Measurements from ENCODE around the gene HSD3B2. TPM values are rescaled to one million over a fixed set of nuclear protein-coding genes. Genes with fewer than 3 reads are reported as not detected.

The HSD3B2 gene
- total RNA-seq, 1 donor from 2014 or later = not detected

- Histone ChIP-seq H3K27ac (no peak overlapping the region), H3K36me3 (no peaks in the 10 kb centered on the region), H3F3A (ENCODE audit: low read depth) (no peaks in the 10 kb centered on the region), H3K4me3 (no peak overlapping the region), H3K4me1 (no peaks in the 10 kb centered on the region), H2AFZ (replicated peaks) (no peak overlapping the region), H4K20me1 (ENCODE audit: low read depth) (no peaks in the 10 kb centered on the region), H3K9me3 (ENCODE audit: low read depth) (no peaks in the 10 kb centered on the region), H3K4me2 (no peak overlapping the region), H3K79me2 (ENCODE audit: low read depth) (no peaks in the 10 kb centered on the region), H3K27me3 (no peaks in the 10 kb centered on the region), H3K9ac (no peak overlapping the region)
- TF ChIP-seq, protein P1, sequence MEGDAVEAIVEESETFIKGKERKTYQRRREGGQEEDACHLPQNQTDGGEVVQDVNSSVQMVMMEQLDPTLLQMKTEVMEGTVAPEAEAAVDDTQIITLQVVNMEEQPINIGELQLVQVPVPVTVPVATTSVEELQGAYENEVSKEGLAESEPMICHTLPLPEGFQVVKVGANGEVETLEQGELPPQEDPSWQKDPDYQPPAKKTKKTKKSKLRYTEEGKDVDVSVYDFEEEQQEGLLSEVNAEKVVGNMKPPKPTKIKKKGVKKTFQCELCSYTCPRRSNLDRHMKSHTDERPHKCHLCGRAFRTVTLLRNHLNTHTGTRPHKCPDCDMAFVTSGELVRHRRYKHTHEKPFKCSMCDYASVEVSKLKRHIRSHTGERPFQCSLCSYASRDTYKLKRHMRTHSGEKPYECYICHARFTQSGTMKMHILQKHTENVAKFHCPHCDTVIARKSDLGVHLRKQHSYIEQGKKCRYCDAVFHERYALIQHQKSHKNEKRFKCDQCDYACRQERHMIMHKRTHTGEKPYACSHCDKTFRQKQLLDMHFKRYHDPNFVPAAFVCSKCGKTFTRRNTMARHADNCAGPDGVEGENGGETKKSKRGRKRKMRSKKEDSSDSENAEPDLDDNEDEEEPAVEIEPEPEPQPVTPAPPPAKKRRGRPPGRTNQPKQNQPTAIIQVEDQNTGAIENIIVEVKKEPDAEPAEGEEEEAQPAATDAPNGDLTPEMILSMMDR (IDR thresholded peaks at IDR 0.05) = no peak
- TF ChIP-seq EZH2 (IDR thresholded peaks at IDR 0.05) = no peak
- no peak for TF ChIP-seq EZH2phosphoT487 (IDR thresholded peaks at IDR 0.05)
- DNase-seq (ENCODE audit: low spot score) = no peak
- no peak overlapping the region for H3K4me3 Mint-ChIP-seq
- H3K36me3 Mint-ChIP-seq = no peaks in the 10 kb centered on the region
- no peaks in the 10 kb centered on the region for H3K4me1 Mint-ChIP-seq
- no peaks in the 10 kb centered on the region for H3K9me3 Mint-ChIP-seq
- H3K27ac Mint-ChIP-seq = no peak overlapping the region
- no peaks in the 10 kb centered on the region for H3K27me3 Mint-ChIP-seq (ENCODE audit: insufficient read depth, low read depth)
These were observed 7.7 kb downstream of the HSD3B2 start for GRCh38 chr1:119422631-119423030.

DNA sequence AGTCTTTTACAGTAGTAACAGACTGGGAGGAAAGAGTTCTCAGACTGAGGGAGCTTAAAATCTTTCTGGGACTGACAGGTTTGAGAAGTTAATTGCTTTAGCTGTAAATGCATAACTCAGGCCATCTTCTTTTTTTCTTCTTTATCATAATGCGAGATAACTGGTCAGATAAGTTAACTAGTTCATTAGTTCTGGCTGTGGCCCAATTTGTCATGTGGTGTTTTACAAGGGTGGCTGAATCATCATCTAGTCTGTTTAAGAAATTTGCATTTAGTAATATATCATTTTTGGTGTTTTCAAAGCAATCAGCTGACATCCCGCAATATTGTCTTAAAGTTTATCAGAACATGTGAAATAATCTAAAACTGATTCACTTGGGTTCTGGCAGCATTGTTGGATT lies 14.0 kb downstream of the HSD3B2 start:
- no peaks in the 10 kb centered on the region for H3K9me3 ChIP-seq (ENCODE audit: low read depth)
- no peak overlapping the region for H2AFZ ChIP-seq (replicated peaks)
- no peak overlapping the region for H3K4me3 Mint-ChIP-seq
- no peak for DNase-seq (ENCODE audit: low spot score)
- peaks cover 5% of the 10 kb centered on the region for H3K27me3 Mint-ChIP-seq (ENCODE audit: insufficient read depth, low read depth)
- H4K20me1 ChIP-seq (ENCODE audit: low read depth) = no peaks in the 10 kb centered on the region
- H3K4me1 Mint-ChIP-seq = no peaks in the 10 kb centered on the region
- no peaks in the 10 kb centered on the region for H3K36me3 Mint-ChIP-seq
- H3K9me3 Mint-ChIP-seq = no peaks in the 10 kb centered on the region
- H3K79me2 ChIP-seq (ENCODE audit: low read depth) = no peaks in the 10 kb centered on the region
- TF ChIP-seq, protein P1 (IDR thresholded peaks at IDR 0.05) = no peak
- TF ChIP-seq EZH2 (IDR thresholded peaks at IDR 0.05) = no peak
- no peak for TF ChIP-seq EZH2phosphoT487 (IDR thresholded peaks at IDR 0.05)
- no peak overlapping the region for H3K4me2 ChIP-seq
- no peak overlapping the region for H3K4me3 ChIP-seq
- no peaks in the 10 kb centered on the region for H3K36me3 ChIP-seq
- H3K4me1 ChIP-seq = no peaks in the 10 kb centered on the region
- no peak overlapping the region for H3K9ac ChIP-seq
- H3K27me3 ChIP-seq = no peaks in the 10 kb centered on the region
- H3K27ac ChIP-seq = no peak overlapping the region
- no peaks in the 10 kb centered on the region for H3F3A ChIP-seq (ENCODE audit: low read depth)
- H3K27ac Mint-ChIP-seq = no peak overlapping the region

GRCh38 chr1:119429687-119430086 lies 14.7 kb downstream of the HSD3B2 start:
- no peaks in the 10 kb centered on the region for H3K79me2 ChIP-seq (ENCODE audit: low read depth)
- Mint-ChIP-seq H3K4me1 (no peaks in the 10 kb centered on the region), H3K27ac (no peak overlapping the region), H3K9me3 (no peaks in the 10 kb centered on the region), H3K27me3 (ENCODE audit: insufficient read depth, low read depth) (peaks cover 5% of the 10 kb centered on the region), H3K36me3 (no peaks in the 10 kb centered on the region), H3K4me3 (no peak overlapping the region)
- no peaks in the 10 kb centered on the region for H3K9me3 ChIP-seq (ENCODE audit: low read depth)
- no peaks in the 10 kb centered on the region for H3K27me3 ChIP-seq
- DNase-seq (ENCODE audit: low spot score) = no peak
- no peaks in the 10 kb centered on the region for H3K36me3 ChIP-seq
- no peak overlapping the region for H3K4me2 ChIP-seq
- no peaks in the 10 kb centered on the region for H4K20me1 ChIP-seq (ENCODE audit: low read depth)
- no peak overlapping the region for H3K9ac ChIP-seq
- no peak overlapping the region for H2AFZ ChIP-seq (replicated peaks)
- H3K4me3 ChIP-seq = no peak overlapping the region
- H3K4me1 ChIP-seq = no peaks in the 10 kb centered on the region
- no peak overlapping the region for H3K27ac ChIP-seq
- TF ChIP-seq EZH2phosphoT487 (IDR thresholded peaks at IDR 0.05) (no peak), EZH2 (IDR thresholded peaks at IDR 0.05) (no peak)
- TF ChIP-seq, protein P1 (IDR thresholded peaks at IDR 0.05) = no peak
- no peaks in the 10 kb centered on the region for H3F3A ChIP-seq (ENCODE audit: low read depth)
